ENCODE results near the gene FRMD1. TPM values are rescaled to one million over a fixed set of nuclear protein-coding genes. Genes with fewer than 3 reads are reported as not detected.

The FRMD1 gene
- polyA plus RNA-seq, 3 donors from 2014 or later = not detected

GRCh38 chr6:168026925-168027324, 52.1 kb downstream of the FRMD1 start:
- DNase-seq = no peak
- Mint-ChIP-seq H3K27ac (no peak overlapping the region), H3K27me3 (ENCODE audit: low read depth in 3 of 3) (peaks cover 0 to 8% (median 0%) of the 10 kb centered on the region in 3 donors), H3K36me3 (no peaks in the 10 kb centered on the region), H3K9me3 (peaks cover 0 to 2% (median 0%) of the 10 kb centered on the region in 6 donors), H3K4me3 (no peak overlapping the region), H3K4me1 (no peaks in the 10 kb centered on the region)

DNA sequence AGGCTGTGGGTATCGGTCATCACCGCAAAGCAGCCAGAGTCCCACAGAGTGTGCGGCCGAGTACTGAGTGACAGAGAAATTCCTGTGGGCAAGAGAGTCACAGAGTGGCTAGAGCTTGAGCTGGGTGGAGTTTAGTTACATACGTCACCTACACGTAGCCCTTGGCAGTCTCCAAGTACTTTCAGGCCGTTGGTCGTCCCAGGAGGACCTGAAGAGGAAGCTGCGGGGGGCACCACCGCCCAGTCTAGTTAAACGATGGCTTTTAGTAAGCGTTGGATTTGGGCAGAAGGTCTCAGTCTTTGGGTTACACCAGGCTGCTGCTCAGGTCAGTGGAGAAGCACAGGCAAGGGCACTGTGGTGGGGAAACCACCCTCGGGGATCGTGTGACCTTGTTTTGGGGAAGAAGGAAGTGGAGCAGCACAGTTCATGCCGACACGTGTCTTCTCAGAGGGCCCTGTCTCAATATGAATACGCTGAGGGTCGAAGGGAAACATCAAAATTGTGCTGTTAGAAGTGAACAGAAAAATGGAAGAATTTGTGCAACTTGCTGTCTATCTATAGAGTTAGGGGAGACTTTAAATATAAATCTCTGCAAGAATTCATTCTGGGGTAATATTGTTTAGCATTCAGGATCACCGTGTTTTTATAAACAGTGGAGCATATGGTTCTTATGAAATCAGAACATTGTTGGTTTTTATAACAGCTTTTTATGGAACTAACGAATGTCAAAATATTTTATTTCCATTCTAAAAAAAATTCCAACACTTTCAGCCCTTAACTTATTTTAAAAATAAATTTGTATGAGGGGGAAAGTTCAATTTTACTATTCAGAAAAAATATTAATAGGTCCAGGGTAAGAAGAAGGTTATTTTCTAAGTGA, 52.9 kb downstream of the FRMD1 start:
- Mint-ChIP-seq H3K36me3 (no peaks in the 10 kb centered on the region), H3K4me1 (no peaks in the 10 kb centered on the region), H3K27ac (no peak overlapping the region), H3K27me3 (ENCODE audit: low read depth in 3 of 3) (peaks cover 0 to 8% (median 0%) of the 10 kb centered on the region in 3 donors), H3K4me3 (no peak overlapping the region), H3K9me3 (peaks cover 0 to 2% (median 0%) of the 10 kb centered on the region in 6 donors)
- DNase-seq = no peak

DNA sequence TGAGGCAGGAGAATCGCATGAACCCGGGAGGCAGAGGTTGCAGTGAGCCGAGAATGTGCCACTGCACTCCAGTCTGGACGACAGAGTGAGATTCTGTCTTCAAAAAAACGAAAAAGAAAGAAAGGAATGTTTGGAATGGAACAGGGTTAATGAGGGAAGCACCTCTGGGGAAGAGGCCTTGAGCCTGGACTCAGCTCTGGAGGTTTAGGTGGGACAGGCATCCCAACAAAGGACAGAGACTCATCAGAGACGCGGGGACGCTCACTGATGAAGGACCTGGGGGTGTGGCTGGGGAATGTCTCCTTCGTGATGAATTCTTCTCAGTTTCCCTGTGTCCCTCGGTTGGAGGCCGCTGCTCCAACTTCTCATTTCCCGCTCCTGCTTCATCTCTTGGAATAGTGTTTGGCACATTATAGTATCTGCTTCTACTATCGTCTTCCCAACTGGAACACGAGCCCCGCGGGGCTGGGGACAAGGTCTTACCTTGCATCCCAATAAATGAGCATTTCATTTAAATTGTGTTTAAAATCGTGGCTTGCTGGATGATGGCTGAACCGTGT, 54.0 kb downstream of the FRMD1 start:
- Mint-ChIP-seq H3K36me3 (no peaks in the 10 kb centered on the region), H3K9me3 (peaks cover 0 to 2% (median 0%) of the 10 kb centered on the region in 6 donors), H3K4me1 (no peaks in the 10 kb centered on the region), H3K27ac (no peak overlapping the region), H3K4me3 (no peak overlapping the region), H3K27me3 (ENCODE audit: low read depth in 3 of 3) (peaks cover 0 to 8% (median 0%) of the 10 kb centered on the region in 3 donors)
- no peak for DNase-seq

GRCh38 chr6:168022488-168023321, 56.3 kb downstream of the FRMD1 start:
- no peak overlapping the region for H3K4me3 Mint-ChIP-seq
- H3K27me3 Mint-ChIP-seq (ENCODE audit: low read depth in 3 of 3) = peaks cover 0 to 6% (median 2%) of the 10 kb centered on the region in 3 donors
- H3K36me3 Mint-ChIP-seq = no peaks in the 10 kb centered on the region
- DNase-seq = no peak
- H3K27ac Mint-ChIP-seq = no peak overlapping the region
- H3K9me3 Mint-ChIP-seq = peaks cover 0 to 2% (median 0%) of the 10 kb centered on the region in 6 donors
- no peaks in the 10 kb centered on the region for H3K4me1 Mint-ChIP-seq

GRCh38 chr6:168021581-168021980, 57.4 kb downstream of the FRMD1 start:
- Mint-ChIP-seq H3K4me3 (no peak overlapping the region), H3K9me3 (no peaks in the 10 kb centered on the region), H3K36me3 (no peaks in the 10 kb centered on the region), H3K27ac (no peak overlapping the region), H3K4me1 (no peaks in the 10 kb centered on the region), H3K27me3 (ENCODE audit: low read depth in 3 of 3) (peaks cover 0 to 4% (median 2%) of the 10 kb centered on the region in 3 donors)
- no peak for DNase-seq

GRCh38 chr6:168020242-168020641, 58.8 kb downstream of the FRMD1 start:
- Mint-ChIP-seq H3K4me1 (no peaks in the 10 kb centered on the region), H3K27me3 (ENCODE audit: low read depth in 3 of 3) (peaks cover 0 to 6% (median 2%) of the 10 kb centered on the region in 3 donors), H3K36me3 (no peaks in the 10 kb centered on the region), H3K4me3 (no peak overlapping the region), H3K27ac (no peak overlapping the region), H3K9me3 (no peaks in the 10 kb centered on the region)
- no peak for DNase-seq

- Mint-ChIP-seq H3K4me3 (no peak overlapping the region), H3K4me1 (no peaks in the 10 kb centered on the region), H3K27ac (no peak overlapping the region), H3K27me3 (ENCODE audit: low read depth in 3 of 3) (peaks cover 0 to 11% (median 3%) of the 10 kb centered on the region in 3 donors), H3K36me3 (no peaks in the 10 kb centered on the region), H3K9me3 (peaks cover 0 to 1% (median 0%) of the 10 kb centered on the region in 6 donors)
- no peak for DNase-seq
These were observed 60.3 kb downstream of the FRMD1 start for GRCh38 chr6:168018664-168019063.

GRCh38 chr6:168017629-168018028, 61.4 kb downstream of the FRMD1 start:
- Mint-ChIP-seq H3K4me3 (no peak overlapping the region), H3K27me3 (ENCODE audit: low read depth in 3 of 3) (peaks cover 0 to 13% (median 3%) of the 10 kb centered on the region in 3 donors), H3K4me1 (no peaks in the 10 kb centered on the region), H3K9me3 (peaks cover 0 to 5% (median 0%) of the 10 kb centered on the region in 6 donors), H3K36me3 (no peaks in the 10 kb centered on the region), H3K27ac (no peak overlapping the region)
- DNase-seq = no peak

DNA sequence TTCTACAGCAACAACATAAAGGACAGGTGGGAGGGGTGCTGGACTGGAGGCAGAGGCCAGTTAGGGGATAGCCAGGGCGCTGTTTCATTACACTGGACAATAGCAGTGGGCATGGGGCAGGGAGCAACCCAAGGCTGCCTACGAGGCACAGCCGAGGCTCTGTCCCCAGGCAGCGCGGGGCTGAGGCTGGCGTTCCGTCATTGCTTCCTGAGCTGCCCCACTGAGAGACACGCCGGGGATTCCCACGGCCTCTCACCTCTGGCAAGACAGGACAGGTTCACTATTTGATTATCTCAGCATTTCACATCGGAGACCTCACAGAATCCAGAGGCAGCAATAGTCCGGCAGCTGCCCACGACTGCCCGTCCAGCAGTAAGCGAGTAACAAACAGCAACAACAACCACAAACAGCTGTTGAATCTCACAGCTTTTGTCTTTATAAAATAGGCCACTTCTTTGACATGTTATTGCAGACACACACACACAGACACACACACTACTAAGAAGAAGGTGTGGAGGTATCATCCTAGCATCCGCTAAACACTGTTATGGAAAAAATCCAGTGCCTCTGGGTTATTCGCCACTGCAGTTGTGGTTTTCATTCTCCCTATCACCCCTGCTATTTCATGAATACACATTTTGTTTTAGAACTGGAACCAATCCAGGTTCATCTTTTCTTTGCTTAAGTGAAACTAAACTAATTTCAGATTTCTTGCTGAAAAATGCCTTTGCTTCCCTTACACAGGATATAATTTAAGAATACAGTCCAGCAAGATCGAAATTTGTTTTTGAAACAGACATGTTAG, 62.1 kb downstream of the FRMD1 start:
- no peak for DNase-seq
- no peak overlapping the region for H3K27ac Mint-ChIP-seq
- H3K4me3 Mint-ChIP-seq = no peak overlapping the region
- H3K36me3 Mint-ChIP-seq = peaks cover 0 to 2% (median under 1%) of the 10 kb centered on the region in 3 donors
- peaks cover 2 to 10% (median 5%) of the 10 kb centered on the region in 6 donors for H3K9me3 Mint-ChIP-seq
- no peaks in the 10 kb centered on the region for H3K4me1 Mint-ChIP-seq
- H3K27me3 Mint-ChIP-seq (ENCODE audit: low read depth in 3 of 3) = peaks cover 0 to 13% (median 3%) of the 10 kb centered on the region in 3 donors

GRCh38 chr6:168016176-168016620, 62.8 kb downstream of the FRMD1 start:
- H3K9me3 Mint-ChIP-seq = peaks cover 8 to 17% (median 10%) of the 10 kb centered on the region in 6 donors
- H3K4me1 Mint-ChIP-seq = no peaks in the 10 kb centered on the region
- H3K4me3 Mint-ChIP-seq = no peak overlapping the region
- peaks cover 0 to 6% (median 5%) of the 10 kb centered on the region in 3 donors for H3K36me3 Mint-ChIP-seq
- no peak for DNase-seq
- peaks cover 0 to 13% (median 6%) of the 10 kb centered on the region in 3 donors for H3K27me3 Mint-ChIP-seq (ENCODE audit: low read depth in 3 of 3)
- H3K27ac Mint-ChIP-seq = no peak overlapping the region

- no peak for DNase-seq
- Mint-ChIP-seq H3K4me3 (no peak overlapping the region), H3K27ac (no peak overlapping the region), H3K36me3 (peaks cover 3 to 6% (median 5%) of the 10 kb centered on the region in 3 donors), H3K27me3 (ENCODE audit: low read depth in 3 of 3) (peaks cover 0 to 16% (median 6%) of the 10 kb centered on the region in 3 donors), H3K9me3 (peaks cover 12 to 23% (median 15%) of the 10 kb centered on the region in 6 donors), H3K4me1 (no peaks in the 10 kb centered on the region)
These were observed 63.4 kb downstream of the FRMD1 start for GRCh38 chr6:168015482-168016175.

GRCh38 chr6:168015009-168015408, 64.0 kb downstream of the FRMD1 start:
- H3K36me3 Mint-ChIP-seq = peaks cover 3 to 6% (median 5%) of the 10 kb centered on the region in 3 donors
- H3K4me1 Mint-ChIP-seq = no peaks in the 10 kb centered on the region
- no peak for DNase-seq
- peaks cover 0 to 16% (median 6%) of the 10 kb centered on the region in 3 donors for H3K27me3 Mint-ChIP-seq (ENCODE audit: low read depth in 3 of 3)
- no peak overlapping the region for H3K27ac Mint-ChIP-seq
- no peak overlapping the region for H3K4me3 Mint-ChIP-seq
- H3K9me3 Mint-ChIP-seq = peaks cover 12 to 27% (median 19%) of the 10 kb centered on the region in 6 donors
